DMS114 treated with DMSO at 0.1 percent for 48 hours (cell line): ENCODE results near the gene KDELR3.

Experiments
- DNase-seq: peaks from one replicate; lab custom pipeline; 2025; ENCODE audit not compliant: unreplicated experiment; lab: John Stamatoyannopoulos, UW

KDELR3 gene

GRCh38 chr22:38510416-38510970, 42.6 kb downstream of the KDELR3 start:
- no peak for DNase-seq

GRCh38 chr22:38513063-38513462, 45.2 kb downstream of the KDELR3 start:
- DNase-seq = no peak

- no peak for DNase-seq
These were observed 50.7 kb downstream of the KDELR3 start for GRCh38 chr22:38518620-38519019.

- no peak for DNase-seq
These were observed 51.8 kb downstream of the KDELR3 start for GRCh38 chr22:38519453-38520250.

GRCh38 chr22:38523029-38523428, 55.1 kb downstream of the KDELR3 start:
- DNase-seq = no peak

GRCh38 chr22:38523479-38523878, 55.6 kb downstream of the KDELR3 start:
- no peak for DNase-seq

GRCh38 chr22:38524429-38524828, 56.5 kb downstream of the KDELR3 start:
- DNase-seq = no peak

- no peak for DNase-seq
These were observed 63.5 kb downstream of the KDELR3 start for GRCh38 chr22:38531251-38531938.
